ELF-1 (cell line): ENCODE measurements around the gene DCAF8.
"Not testable (repeated sequence)": the region's sequence is repeated elsewhere in the genome, so short reads cannot be mapped to it uniquely, and the experiment has no call there.

Experiments used
- DNase-seq: peaks from one replicate; pipeline ENCODE4 v3.0.0-alpha.2; 2016; ENCODE audit warnings: low read depth, low spot score

The DCAF8 gene

GRCh38 chr1:160261893-160262794 is at the start of gene DCAF8:
Gene DCAF8, minus strand, starts transcription at chr1:160262549. Its CDS starts 18,541 bp downstream, at chr1:160244008.
- peak; percentile 98 for DNase-seq

GRCh38 chr1:160309571-160309970 is 47.2 kb upstream of the DCAF8 start:
- no peak for DNase-seq

- DNase-seq: no peak
Measured at GRCh38 chr1:160309185-160309557, 46.8 kb upstream of the DCAF8 start.

- no peak for DNase-seq
Measured at GRCh38 chr1:160308451-160309184, 46.3 kb upstream of the DCAF8 start.

- DNase-seq: peak; percentile 47
Measured at GRCh38 chr1:160307118-160307791, 44.9 kb upstream of the DCAF8 start.

- no peak for DNase-seq
Measured at GRCh38 chr1:160300173-160300572, 37.8 kb upstream of the DCAF8 start.

GRCh38 chr1:160296036-160296435 is 33.7 kb upstream of the DCAF8 start:
- DNase-seq: no peak

GRCh38 chr1:160293020-160293968 is 30.9 kb upstream of the DCAF8 start:
- no peak for DNase-seq

- DNase-seq: peak; percentile 83
Measured at GRCh38 chr1:160291248-160292220, 29.2 kb upstream of the DCAF8 start.

- DNase-seq: not testable (repeated sequence)
Measured at GRCh38 chr1:160287769-160288168, 25.4 kb upstream of the DCAF8 start.

- DNase-seq: no peak
Measured at GRCh38 chr1:160285506-160285905, 23.2 kb upstream of the DCAF8 start.

GRCh38 chr1:160284782-160285344 is 22.5 kb upstream of the DCAF8 start, which contains the start of gene PEX19:
Gene PEX19, minus strand, starts transcription at chr1:160285133. Its CDS starts 9 bp downstream, at chr1:160285124.
- peak; percentile 95 for DNase-seq

- DNase-seq: no peak
Measured at GRCh38 chr1:160284220-160284781, 22.0 kb upstream of the DCAF8 start.

- no peak for DNase-seq
Measured at GRCh38 chr1:160282807-160283206, 20.5 kb upstream of the DCAF8 start.

GRCh38 chr1:160277987-160278386 is 15.6 kb upstream of the DCAF8 start:
- DNase-seq: no peak

GRCh38 chr1:160277330-160277729 is 15.0 kb upstream of the DCAF8 start:
- no peak for DNase-seq

GRCh38 chr1:160271025-160271424 is 8.7 kb upstream of the DCAF8 start:
- DNase-seq: no peak

- DNase-seq: no peak
Measured at GRCh38 chr1:160267284-160267991, 5.1 kb upstream of the DCAF8 start.
